ENCODE data around the gene PPP2R5E.
A peak's percentile ranks its signal among the peaks of the same experiment; 100 is the strongest.
"Not testable (repeated sequence)": the region's sequence is repeated elsewhere in the genome, so short reads cannot be mapped to it uniquely, and the experiment has no call there.

PPP2R5E gene

GRCh38 chr14:63524537-63525155 is 18.5 kb downstream of the PPP2R5E start:
- DNase-seq, result peak; percentile 38
- in situ Hi-C loops (cut with HindIII; ENCODE audit: low pct_ligation_motif_present, low pct_unique_long_range_greater_than_20kb, low sequenced_read_pairs), result no loop called here

GRCh38 chr14:63523735-63524426 is 19.3 kb downstream of the PPP2R5E start:
- in situ Hi-C loops (cut with HindIII; ENCODE audit: low pct_ligation_motif_present, low pct_unique_long_range_greater_than_20kb, low sequenced_read_pairs), result no loop called here
- no peak for DNase-seq

- DNase-seq; in situ Hi-C loops (cut with HindIII; ENCODE audit: low pct_ligation_motif_present, low pct_unique_long_range_greater_than_20kb, low sequenced_read_pairs): not testable (repeated sequence)
These were observed 20.7 kb downstream of the PPP2R5E start for GRCh38 chr14:63522511-63522910.

- in situ Hi-C loops (cut with HindIII; ENCODE audit: low pct_ligation_motif_present, low pct_unique_long_range_greater_than_20kb, low sequenced_read_pairs), result no loop called here
These were observed 25.8 kb downstream of the PPP2R5E start for GRCh38 chr14:63517354-63517753.

GRCh38 chr14:63515240-63515639 is 27.9 kb downstream of the PPP2R5E start:
- in situ Hi-C loops (cut with HindIII; ENCODE audit: low pct_ligation_motif_present, low pct_unique_long_range_greater_than_20kb, low sequenced_read_pairs), result no loop called here
- no peak for DNase-seq

More at GRCh38 chr14:63517354-63517753, 25.8 kb downstream of the PPP2R5E start:
- DNase-seq, result no peak

- DNase-seq, result no peak
- in situ Hi-C loops (cut with HindIII; ENCODE audit: low pct_ligation_motif_present, low pct_unique_long_range_greater_than_20kb, low sequenced_read_pairs), result no loop called here
These were observed 29.4 kb downstream of the PPP2R5E start for GRCh38 chr14:63513756-63514155.

- no peak for DNase-seq
- in situ Hi-C loops (cut with HindIII; ENCODE audit: low pct_ligation_motif_present, low pct_unique_long_range_greater_than_20kb, low sequenced_read_pairs), result no loop called here
These were observed 30.3 kb downstream of the PPP2R5E start for GRCh38 chr14:63512861-63513260.

GRCh38 chr14:63510538-63510937 is 32.6 kb downstream of the PPP2R5E start:
- DNase-seq, result no peak
- in situ Hi-C loops (cut with HindIII; ENCODE audit: low pct_ligation_motif_present, low pct_unique_long_range_greater_than_20kb, low sequenced_read_pairs), result no loop called here

- in situ Hi-C loops (cut with HindIII; ENCODE audit: low pct_ligation_motif_present, low pct_unique_long_range_greater_than_20kb, low sequenced_read_pairs), result no loop called here
- no peak for DNase-seq
These were observed 35.1 kb downstream of the PPP2R5E start for GRCh38 chr14:63508033-63508432.

- DNase-seq, result no peak
- in situ Hi-C loops (cut with HindIII; ENCODE audit: low pct_ligation_motif_present, low pct_unique_long_range_greater_than_20kb, low sequenced_read_pairs), result no loop called here
These were observed 38.5 kb downstream of the PPP2R5E start for GRCh38 chr14:63504648-63505047.

GRCh38 chr14:63501429-63501828 is 41.7 kb downstream of the PPP2R5E start:
- no peak for DNase-seq
- in situ Hi-C loops (cut with HindIII; ENCODE audit: low pct_ligation_motif_present, low pct_unique_long_range_greater_than_20kb, low sequenced_read_pairs), result no loop called here

- no peak for DNase-seq
- in situ Hi-C loops (cut with HindIII; ENCODE audit: low pct_ligation_motif_present, low pct_unique_long_range_greater_than_20kb, low sequenced_read_pairs), result no loop called here
These were observed 43.4 kb downstream of the PPP2R5E start for GRCh38 chr14:63499701-63500250.

GRCh38 chr14:63496837-63497400 is 46.3 kb downstream of the PPP2R5E start:
- no peak for DNase-seq
- in situ Hi-C loops (cut with HindIII; ENCODE audit: low pct_ligation_motif_present, low pct_unique_long_range_greater_than_20kb, low sequenced_read_pairs), result no loop called here

GRCh38 chr14:63493246-63493645 is 49.9 kb downstream of the PPP2R5E start:
- DNase-seq, result peak; percentile 10
- in situ Hi-C loops (cut with HindIII; ENCODE audit: low pct_ligation_motif_present, low pct_unique_long_range_greater_than_20kb, low sequenced_read_pairs), result no loop called here

GRCh38 chr14:63492391-63492790 is 50.8 kb downstream of the PPP2R5E start:
- in situ Hi-C loops (cut with HindIII; ENCODE audit: low pct_ligation_motif_present, low pct_unique_long_range_greater_than_20kb, low sequenced_read_pairs), result no loop called here
- peak; percentile 11 for DNase-seq

- in situ Hi-C loops (cut with HindIII; ENCODE audit: low pct_ligation_motif_present, low pct_unique_long_range_greater_than_20kb, low sequenced_read_pairs), result no loop called here
- no peak for DNase-seq
These were observed 55.5 kb downstream of the PPP2R5E start for GRCh38 chr14:63487724-63488123.

- in situ Hi-C loops (cut with HindIII; ENCODE audit: low pct_ligation_motif_present, low pct_unique_long_range_greater_than_20kb, low sequenced_read_pairs), result no loop called here
- DNase-seq, result no peak
These were observed 56.4 kb downstream of the PPP2R5E start for GRCh38 chr14:63486738-63487137.

- in situ Hi-C loops (cut with HindIII; ENCODE audit: low pct_ligation_motif_present, low pct_unique_long_range_greater_than_20kb, low sequenced_read_pairs), result no loop called here
- no peak for DNase-seq
These were observed 59.9 kb downstream of the PPP2R5E start for GRCh38 chr14:63483315-63483714.

GRCh38 chr14:63480599-63480998 is 62.6 kb downstream of the PPP2R5E start:
- in situ Hi-C loops (cut with HindIII; ENCODE audit: low pct_ligation_motif_present, low pct_unique_long_range_greater_than_20kb, low sequenced_read_pairs), result no loop called here

GRCh38 chr14:63478437-63478852 is 64.7 kb downstream of the PPP2R5E start:
- in situ Hi-C loops (cut with HindIII; ENCODE audit: low pct_ligation_motif_present, low pct_unique_long_range_greater_than_20kb, low sequenced_read_pairs), result no loop called here
- no peak for DNase-seq

More at GRCh38 chr14:63480599-63480998, 62.6 kb downstream of the PPP2R5E start:
- no peak for DNase-seq
